ENCODE data around the gene LSP1.

DNA sequence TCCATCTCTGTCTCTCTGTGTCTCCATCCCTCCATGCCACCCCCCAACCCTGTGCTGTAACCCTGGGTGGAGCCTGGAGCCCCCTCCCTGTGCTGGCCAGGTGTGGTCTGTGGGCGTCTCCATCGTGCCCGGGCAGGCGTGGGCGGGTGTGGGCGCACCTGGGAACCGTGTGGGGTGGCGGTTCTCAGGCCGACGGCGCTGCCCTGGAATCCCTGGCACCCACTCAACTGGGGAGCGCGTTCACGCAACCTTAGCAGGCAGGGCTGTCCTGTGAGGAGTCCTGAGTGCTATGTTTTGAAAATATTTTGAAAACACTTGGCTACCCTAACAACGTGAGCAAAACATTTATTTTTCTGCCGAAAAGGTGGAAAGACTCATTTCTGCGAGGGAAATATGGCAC, 71.3 kb downstream of the LSP1 start:
- TF ChIP-seq, protein P1, sequence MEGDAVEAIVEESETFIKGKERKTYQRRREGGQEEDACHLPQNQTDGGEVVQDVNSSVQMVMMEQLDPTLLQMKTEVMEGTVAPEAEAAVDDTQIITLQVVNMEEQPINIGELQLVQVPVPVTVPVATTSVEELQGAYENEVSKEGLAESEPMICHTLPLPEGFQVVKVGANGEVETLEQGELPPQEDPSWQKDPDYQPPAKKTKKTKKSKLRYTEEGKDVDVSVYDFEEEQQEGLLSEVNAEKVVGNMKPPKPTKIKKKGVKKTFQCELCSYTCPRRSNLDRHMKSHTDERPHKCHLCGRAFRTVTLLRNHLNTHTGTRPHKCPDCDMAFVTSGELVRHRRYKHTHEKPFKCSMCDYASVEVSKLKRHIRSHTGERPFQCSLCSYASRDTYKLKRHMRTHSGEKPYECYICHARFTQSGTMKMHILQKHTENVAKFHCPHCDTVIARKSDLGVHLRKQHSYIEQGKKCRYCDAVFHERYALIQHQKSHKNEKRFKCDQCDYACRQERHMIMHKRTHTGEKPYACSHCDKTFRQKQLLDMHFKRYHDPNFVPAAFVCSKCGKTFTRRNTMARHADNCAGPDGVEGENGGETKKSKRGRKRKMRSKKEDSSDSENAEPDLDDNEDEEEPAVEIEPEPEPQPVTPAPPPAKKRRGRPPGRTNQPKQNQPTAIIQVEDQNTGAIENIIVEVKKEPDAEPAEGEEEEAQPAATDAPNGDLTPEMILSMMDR (conservative IDR thresholded peaks at IDR 0.05), result no peak
- TF ChIP-seq ZFX (IDR thresholded peaks at IDR 0.05), result no peak
